ENCODE measurements around the gene ZNF57.
"Not testable (repeated sequence)": the region's sequence is repeated elsewhere in the genome, so short reads cannot be mapped to it uniquely, and the experiment has no call there.

ZNF57 gene

DNA sequence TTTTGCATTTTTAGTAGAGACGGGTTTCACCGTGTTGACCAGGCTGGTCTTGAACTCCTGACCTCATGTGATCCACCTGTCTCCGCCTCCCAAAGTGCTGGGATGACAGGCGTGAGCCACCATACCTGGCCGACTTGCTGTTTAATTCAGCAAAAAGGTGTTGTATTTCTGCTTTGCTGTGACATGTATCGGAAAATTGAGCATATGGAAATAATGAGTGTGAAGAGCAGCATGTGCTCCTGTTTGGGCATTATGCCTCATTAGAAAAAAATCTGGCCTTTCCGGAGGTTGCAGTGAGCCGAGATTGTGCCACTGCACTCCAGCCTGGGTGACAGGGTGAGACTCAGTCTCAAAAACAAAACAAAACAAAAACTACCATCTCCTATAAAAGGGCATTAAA is 10.2 kb upstream of the ZNF57 start:
- DNase-seq (ENCODE audit: extremely low read depth in 1 of 2, low read depth in 1 of 2), result not testable (repeated sequence)

DNA sequence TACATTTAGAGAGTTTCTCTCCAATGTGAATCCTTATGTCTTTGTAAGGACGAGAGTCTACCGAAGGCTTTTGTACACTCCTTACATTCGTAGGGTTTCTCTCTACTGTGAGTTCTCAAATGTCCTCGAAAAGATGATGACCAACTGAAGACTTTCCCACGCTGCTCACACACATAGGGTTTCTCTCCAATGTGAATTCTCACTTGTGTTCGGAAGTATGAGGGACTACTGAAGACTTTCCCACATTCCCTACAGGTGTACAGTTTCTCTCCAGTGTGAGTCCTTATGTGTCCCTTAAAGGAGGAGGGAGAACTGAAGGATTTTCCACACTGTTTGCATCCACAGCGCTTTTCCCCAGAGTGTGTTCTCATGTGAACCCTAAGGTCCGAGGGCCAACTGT is 4.0 kb upstream of the ZNF57 start:
- no peak for DNase-seq (ENCODE audit: extremely low read depth in 1 of 2, low read depth in 1 of 2)

DNA sequence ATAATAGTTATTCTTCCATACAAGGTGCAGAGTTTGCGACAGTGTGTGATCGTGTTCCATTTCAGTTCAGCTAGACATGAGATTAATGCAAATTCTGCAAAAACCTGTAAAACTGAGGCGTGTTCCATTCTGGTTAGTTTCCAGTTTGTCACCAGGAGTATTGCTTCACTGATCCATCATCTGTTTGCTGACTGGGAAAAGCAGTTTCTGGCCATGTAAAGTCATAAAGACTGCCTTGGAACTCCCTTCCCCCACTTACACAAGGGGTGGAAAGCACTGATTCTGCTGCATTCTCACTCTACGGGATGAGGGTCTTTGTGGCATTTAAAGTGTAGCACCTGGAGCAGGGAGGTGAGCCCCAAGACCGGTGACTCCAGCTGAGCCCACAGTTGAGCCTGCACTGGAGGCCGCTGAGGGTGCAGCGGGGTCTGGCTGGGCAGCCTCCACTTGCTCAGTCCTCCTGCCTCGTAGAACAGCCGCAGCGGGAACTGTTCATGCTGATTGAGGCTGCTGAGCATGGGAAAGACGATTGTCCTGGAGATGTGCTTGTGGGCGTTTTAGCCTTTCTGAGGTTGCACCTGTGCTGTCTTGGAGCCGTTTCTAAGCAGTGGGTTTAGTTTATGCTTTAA is 2.0 kb downstream of the ZNF57 start:
- DNase-seq (ENCODE audit: extremely low read depth in 1 of 2, low read depth in 1 of 2), result no peak

DNA sequence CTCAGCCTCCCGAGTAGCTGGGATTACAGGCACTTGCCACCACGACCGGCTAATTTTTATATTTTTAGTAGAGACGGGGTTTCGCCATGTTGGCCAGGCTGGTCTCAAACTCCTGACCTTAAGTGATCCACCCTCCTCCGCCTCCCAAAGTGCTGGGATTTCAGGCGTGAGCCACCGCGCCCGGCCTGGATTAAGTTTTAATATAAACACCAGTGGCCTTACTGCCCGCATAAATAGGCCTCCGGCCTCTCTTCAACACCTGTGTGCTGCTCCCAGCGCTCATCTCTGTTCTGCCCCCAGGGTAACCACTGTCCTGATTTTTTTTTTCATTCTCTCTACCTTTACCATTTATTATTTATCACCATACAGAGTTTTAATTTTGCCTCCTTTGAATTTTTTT is 2.6 kb downstream of the ZNF57 start:
- DNase-seq (ENCODE audit: extremely low read depth in 1 of 2, low read depth in 1 of 2), result not testable (repeated sequence)

DNA sequence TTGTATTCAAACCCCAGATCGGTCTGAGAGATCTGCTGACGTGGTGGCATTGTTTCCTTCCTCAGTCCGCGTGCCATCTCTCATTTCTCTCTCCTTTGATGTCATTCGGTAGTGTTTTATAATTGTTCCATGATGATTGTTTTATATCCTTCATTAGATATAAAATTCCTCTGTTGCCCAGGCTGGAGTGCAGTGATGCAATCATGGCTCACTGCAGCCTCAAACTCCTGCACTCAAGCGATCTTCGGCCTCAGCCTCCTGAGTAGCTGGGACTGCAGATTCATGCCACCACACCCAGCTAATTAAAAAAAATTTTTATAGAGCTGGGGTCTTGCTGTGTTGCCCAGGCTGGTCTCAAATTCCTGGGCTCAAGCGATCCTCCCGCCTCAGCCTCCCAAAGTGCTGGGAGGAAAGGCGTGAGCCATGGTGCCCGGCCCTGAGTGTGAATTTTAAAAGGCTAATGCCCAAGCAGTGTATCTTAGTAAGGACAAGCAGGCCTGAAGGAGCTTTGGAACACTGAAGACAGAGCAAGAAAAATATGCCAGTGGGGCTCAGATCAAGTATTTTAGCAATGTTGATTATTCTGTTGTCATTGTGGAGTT is 5.3 kb downstream of the ZNF57 start:
- no peak for DNase-seq (ENCODE audit: extremely low read depth in 1 of 2, low read depth in 1 of 2)

DNA sequence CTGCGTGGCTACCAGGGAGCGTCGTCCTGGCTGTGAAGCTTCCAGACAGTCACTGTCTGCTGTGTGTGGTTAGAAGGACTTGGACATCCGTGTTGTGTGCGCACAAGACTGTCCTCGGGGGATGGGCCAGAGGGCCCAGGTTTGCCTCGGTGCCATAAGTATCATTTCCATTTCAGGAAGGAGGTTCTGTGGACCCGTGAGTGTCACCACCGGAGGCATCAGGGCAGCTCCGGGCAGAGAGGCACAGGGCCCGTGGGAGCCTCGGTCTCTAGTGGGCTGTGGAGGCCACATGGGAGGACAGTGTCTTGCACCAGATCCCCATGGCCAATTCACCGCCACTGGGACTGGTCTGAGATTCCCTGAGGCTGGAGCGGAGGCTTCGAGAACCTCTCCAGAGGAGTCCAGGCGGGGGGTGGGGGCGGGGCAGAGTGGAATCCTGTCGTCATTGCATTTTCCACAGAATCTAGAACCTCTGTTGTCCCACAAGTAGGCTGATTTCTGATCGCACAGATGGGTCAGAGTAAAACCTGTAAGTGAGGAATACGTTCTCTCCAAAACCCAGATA is 6.0 kb downstream of the ZNF57 start:
- DNase-seq (ENCODE audit: extremely low read depth in 1 of 2, low read depth in 1 of 2), result no peak

DNA sequence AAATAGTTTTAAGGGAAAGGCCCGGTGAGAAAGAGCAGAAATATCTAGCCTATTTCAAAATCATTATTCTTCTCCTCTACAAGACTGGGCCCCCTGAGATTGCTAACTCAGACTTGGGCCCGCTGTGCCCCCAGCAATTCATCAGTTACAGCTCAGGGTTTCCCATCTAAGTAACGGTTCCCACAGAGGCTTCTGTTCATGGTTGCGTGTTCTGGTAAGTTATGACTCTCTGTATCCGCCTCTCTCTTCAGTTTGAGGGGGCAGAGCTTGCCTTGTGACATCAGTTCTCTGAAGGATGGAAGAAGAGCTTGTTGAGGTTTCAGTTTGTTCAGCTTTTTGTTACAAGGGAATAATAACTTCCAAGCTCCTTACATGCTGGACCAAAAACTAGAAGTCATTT is 11.6 kb downstream of the ZNF57 start:
- DNase-seq (ENCODE audit: extremely low read depth in 1 of 2, low read depth in 1 of 2), result no peak

DNA sequence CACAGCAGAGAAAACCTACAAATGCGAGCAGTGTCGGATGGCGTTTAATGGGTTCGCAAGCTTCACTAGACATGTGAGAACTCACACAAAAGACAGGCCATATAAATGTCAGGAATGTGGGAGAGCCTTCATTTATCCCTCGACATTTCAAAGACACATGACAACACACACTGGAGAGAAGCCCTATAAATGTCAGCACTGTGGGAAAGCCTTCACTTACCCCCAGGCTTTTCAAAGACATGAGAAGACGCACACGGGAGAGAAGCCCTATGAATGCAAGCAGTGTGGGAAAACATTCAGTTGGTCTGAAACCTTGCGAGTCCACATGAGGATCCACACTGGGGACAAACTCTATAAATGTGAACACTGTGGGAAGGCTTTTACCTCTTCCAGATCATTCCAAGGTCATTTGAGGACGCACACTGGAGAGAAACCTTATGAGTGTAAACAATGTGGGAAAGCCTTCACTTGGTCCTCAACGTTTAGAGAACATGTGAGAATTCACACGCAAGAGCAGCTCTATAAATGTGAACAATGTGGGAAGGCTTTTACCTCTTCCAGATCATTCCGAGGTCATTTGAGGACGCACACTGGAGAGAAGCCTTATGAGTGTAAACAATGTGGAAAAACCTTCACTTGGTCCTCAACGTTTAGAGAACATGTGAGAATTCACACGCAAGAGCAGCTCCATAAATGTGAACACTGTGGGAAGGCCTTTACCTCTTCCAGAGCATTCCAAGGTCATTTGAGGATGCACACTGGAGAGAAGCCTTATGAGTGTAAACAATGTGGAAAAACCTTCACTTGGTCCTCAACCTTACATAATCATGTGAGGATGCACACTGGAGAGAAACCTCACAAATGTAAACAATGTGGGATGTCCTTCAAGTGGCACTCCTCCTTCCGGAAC is 16.8 kb downstream of the ZNF57 start:
- DNase-seq (ENCODE audit: extremely low read depth in 1 of 2, low read depth in 1 of 2), result no peak

DNA sequence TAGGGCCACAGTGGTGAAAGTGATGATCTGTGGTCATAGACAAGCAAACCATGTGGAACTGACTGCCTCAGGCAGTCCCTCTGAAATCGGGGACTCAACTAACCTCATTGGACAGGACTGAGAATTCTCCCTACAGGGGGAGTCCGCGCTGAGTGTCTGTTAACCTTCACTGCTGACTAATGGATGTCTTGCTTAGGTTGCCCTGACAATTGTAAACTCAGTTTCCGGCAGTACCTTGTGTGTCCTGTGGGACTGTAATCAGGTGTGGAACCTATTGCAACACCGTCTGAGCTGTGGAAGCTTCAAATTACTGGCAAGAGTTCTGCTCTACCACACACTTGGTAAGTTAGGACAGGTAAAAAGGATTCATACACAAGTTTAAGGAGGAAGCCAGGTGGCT is 22.3 kb downstream of the ZNF57 start:
- DNase-seq (ENCODE audit: extremely low read depth in 1 of 2, low read depth in 1 of 2), result no peak

DNA sequence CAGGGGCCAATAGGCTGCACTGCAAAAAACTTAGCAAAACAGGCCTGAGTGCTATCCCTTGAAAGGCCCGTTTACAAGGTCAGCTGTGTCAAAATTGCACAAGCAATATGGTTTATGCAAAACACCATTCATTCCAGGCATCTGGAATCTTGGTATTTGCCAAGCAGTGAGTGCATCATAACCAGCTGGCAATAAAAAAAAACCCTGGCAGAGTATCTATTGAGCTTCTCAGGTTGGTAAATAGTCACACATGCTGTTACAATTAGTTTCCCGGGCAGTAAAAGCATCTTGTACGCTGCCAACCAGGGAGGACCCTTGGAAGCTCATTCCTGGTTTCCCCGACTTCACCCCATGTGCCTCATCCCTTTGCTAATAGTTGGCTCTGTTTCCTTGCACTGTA is 22.8 kb downstream of the ZNF57 start:
- no peak for DNase-seq (ENCODE audit: extremely low read depth in 1 of 2, low read depth in 1 of 2)

DNA sequence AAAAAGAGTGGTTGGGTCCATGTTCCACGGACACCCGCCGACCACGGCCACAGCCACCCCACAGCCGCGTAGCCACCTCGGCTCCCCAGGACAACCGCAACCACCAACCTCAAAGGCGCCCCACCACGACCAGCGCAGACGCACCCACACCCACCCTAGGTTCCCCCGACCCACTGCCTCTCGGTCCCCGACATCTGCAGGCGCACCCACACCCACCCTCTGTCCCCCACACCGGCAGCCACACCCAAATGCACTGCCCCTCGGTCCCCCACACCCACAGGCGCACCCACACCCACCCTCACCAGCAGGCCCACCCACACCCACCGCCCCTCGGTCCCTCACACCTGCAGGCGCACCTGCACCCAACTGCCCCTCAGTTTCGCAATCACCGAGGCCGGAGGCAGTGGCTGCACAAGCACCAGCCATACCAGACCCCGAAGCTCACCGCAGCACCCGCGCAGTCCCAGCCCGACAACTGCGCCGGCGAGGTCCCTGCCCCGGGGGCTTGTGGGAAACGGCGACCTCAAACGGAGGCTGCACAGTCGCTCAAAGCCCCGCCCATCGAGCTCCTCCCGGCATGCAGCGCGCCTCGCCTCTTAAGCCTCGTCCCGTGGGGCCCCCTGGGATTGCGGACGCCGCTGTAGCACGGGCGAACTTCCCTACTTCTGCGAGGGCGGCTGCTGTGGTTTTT is 25.8 kb downstream of the ZNF57 start:
- no peak for DNase-seq (ENCODE audit: extremely low read depth in 1 of 2, low read depth in 1 of 2)

DNA sequence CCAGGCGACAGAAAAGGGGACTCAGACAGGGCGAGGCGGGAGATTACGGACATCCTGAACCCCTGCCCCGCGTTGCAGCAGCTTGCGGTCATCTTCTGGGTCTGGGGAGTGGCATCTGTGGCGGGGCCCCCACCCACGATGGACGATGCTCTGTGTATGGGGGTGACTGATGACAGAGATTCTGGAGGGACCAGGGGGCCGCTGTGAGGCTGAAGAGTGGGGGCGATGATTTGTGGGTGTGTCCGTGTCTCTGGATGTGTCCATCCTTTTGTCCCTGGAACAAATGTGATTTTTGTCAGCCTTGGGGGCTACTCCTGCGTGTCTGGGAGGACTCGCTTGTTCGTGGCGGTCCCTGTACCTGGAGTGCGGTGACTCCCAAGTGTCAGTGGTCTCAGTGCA is 26.3 kb downstream of the ZNF57 start:
- DNase-seq (ENCODE audit: extremely low read depth in 1 of 2, low read depth in 1 of 2), result no peak

DNA sequence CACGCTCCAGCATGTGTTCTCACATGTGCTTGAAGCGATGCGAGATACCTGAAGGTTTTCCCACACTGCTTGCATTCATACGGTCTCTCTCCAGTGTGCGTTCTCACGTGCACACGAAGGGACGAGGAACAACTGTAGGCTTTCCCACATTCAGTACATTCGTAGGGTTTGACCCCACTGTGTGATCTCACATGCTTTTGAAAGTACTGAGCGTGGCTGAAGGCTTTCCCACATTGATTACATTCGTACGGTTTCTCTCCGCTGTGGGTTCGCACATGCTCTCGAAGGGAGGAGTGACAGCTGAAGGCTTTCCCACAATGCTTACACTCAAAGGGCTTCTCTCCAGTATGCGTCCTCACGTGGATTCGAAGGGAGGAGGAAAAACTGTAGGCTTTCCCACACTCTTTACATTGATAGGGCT is 32.8 kb downstream of the ZNF57 start:
- no peak for DNase-seq (ENCODE audit: extremely low read depth in 1 of 2, low read depth in 1 of 2)

DNA sequence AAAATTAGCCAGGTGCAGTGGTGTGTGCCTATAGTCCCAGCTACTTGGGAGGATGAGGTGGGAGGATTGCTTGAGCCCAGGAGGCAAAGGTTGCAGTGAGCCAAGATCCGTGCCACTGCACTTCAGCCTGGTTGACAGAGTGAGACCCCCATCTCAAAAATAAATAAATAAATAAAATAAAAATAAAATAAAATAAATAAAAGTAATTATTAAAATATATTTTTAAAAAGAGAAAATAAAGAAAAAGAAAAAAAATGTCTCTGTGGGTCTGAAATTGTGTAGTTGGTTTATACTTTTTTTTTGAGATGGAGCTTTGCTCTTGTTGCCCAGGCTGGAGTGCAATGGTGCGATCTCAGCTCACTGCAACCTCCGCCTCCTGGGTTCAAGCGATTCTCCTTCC is 35.1 kb downstream of the ZNF57 start:
- not testable (repeated sequence) for DNase-seq (ENCODE audit: extremely low read depth in 1 of 2, low read depth in 1 of 2)

DNA sequence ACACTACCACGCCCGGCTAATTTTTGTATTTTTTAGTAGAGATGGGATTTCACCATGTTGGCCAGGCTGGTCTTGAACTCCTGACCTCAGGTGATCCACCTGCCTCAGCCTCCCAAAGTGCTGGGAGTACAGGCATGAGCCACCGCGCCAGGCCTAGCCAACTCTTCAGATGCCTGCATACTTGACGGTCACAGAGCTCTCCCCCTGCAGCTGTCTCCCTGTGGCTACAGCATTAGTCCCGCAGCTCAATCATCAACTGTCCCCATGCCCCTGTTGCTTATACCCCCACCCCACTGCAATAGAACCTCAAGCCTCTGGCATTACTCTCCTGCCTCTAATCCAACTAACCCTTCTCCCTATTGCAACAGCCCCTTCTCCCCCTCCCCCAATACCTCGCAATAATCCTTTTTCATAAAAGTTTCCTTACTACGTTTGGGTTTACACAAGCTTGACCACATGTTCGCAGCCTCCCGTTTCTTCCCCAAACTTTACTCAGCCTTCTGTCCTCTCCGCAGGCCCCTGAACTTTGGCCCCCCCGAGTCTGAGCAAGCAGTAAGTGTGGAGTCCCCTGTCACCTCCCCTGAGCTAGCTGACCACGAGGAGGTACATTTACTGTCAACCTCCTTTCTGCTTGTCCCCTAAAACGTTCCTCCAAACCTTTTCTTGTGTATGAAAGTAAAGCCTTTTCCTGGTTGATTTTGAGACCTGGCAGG is 42.4 kb downstream of the ZNF57 start:
- no peak for DNase-seq (ENCODE audit: extremely low read depth in 1 of 2, low read depth in 1 of 2)

DNA sequence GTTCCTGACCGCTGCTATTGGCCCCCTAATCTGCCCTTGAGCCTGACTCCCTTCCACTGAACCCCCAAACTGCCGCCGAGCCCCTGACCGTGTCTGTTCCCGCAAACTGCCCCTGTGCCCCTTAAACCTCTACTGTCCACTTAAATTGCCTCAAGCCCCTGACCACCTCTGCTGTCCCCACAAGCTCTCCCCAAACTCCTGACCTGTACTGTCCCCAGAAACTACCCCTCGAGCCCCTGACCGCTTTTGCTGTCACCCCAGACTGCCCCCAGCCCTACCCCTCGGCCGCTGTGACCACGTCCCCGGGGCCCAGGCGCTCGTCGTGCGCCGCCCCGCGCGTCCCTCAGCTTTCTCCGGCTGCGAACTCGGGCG is 43.7 kb downstream of the ZNF57 start:
- no peak for DNase-seq (ENCODE audit: extremely low read depth in 1 of 2, low read depth in 1 of 2)

DNA sequence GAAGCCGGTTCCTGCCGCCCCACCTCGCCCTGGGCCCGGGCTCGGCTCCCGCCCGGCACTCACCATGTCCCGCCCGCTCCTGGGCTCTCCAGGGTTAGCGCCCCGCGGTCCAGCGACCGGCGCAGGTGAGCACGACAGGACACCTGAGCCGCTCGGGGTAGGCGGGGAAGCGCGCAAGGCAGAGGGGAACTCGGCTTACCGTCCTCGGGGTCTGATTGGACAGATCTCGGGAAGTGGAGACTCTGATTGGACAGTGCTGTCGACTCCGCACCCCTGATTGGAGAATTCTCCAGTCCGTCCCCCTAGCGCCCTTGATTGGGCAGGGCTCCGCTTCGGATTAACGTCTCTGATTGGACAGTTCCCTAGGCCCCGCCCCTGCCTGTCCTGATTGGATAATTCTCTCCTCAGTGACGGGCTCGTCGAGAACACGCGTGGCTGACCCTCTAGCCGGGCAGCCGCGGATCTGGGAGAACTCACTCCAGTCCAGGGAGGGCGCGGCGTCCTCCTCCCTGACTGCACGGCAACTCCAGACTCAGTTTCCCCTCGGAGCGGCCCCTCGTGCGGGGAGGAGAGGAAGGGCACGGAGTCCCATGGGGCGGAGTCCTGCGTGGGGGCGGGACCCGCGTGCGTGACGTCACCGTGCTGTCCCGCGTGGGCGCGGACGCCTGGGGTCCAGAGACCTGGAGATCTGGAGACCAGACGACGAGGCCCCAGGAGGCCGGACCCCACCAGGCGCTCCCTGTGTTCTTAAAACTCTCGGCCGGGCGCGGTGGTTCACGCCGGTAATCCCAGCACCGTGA is 44.2 kb downstream of the ZNF57 start, which contains the start of gene ZNF77:
Gene ZNF77, minus strand, starts transcription at position 197 of the 800 bp plus-strand sequence. Its CDS starts 131 bp downstream, at position 66.
- DNase-seq (ENCODE audit: extremely low read depth in 1 of 2, low read depth in 1 of 2), result peak; percentile 97 to 99

DNA sequence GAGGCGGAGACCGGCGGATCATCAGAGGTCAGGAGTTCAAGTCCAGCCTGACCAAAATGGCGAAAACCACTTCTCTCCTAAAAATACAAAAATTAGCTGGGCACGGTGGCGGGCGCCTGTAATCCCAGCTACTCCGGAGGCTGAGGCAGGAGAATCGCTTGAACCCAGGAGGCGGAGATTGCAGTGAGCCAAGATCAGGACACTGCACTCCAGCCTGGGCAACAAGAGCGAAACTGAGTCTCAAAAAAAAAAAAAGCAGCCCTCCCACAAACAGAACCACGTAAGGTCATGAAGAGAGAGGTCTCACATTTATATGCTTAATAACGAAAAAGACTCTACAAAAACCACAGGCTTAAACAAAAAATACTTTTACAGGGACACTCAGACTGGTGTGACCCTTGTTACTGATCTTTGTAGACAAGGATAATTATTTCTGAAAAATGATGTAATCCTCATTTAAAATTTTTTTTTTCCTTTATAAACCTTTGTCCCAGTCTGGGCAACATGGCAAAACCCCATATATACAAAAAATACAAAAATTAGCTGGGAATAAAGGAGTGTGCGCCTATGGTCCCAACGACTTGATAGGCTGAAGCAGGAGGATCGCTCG is 45.0 kb downstream of the ZNF57 start:
- no peak for DNase-seq (ENCODE audit: extremely low read depth in 1 of 2, low read depth in 1 of 2)

DNA sequence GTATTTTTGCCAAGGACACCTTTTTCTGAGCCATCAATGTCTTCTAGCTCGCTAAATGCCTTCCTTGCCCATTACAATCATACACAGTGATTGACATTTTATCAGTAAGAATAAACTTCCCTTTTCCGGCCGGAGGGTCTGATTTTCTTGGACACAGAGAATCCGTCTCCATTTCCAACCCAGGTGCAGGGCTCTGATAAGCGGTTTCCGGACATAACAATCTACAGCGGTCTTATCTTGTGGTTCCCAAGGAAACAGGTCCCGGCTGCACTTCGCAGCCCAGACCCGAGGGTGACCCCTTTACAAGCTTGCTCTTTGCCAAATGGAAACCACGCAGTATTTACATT is 49.2 kb downstream of the ZNF57 start:
- no peak for DNase-seq (ENCODE audit: extremely low read depth in 1 of 2, low read depth in 1 of 2)

Measured in activated CD8-positive, alpha-beta memory T cell treated with anti-CD3 and anti-CD28 coated beads for 1 hour (primary cell).